ENCODE measurements around the gene SLC38A5. TPM values are rescaled to one million over a fixed set of nuclear protein-coding genes. Genes with fewer than 3 reads are reported as not detected.
A peak's percentile ranks its signal among the peaks of the same experiment; 100 is the strongest.
"Not testable (repeated sequence)": the region's sequence is repeated elsewhere in the genome, so short reads cannot be mapped to it uniquely, and the experiment has no call there.

The SLC38A5 gene
- total RNA-seq, result 195 and 210 TPM in 2 replicates

DNA sequence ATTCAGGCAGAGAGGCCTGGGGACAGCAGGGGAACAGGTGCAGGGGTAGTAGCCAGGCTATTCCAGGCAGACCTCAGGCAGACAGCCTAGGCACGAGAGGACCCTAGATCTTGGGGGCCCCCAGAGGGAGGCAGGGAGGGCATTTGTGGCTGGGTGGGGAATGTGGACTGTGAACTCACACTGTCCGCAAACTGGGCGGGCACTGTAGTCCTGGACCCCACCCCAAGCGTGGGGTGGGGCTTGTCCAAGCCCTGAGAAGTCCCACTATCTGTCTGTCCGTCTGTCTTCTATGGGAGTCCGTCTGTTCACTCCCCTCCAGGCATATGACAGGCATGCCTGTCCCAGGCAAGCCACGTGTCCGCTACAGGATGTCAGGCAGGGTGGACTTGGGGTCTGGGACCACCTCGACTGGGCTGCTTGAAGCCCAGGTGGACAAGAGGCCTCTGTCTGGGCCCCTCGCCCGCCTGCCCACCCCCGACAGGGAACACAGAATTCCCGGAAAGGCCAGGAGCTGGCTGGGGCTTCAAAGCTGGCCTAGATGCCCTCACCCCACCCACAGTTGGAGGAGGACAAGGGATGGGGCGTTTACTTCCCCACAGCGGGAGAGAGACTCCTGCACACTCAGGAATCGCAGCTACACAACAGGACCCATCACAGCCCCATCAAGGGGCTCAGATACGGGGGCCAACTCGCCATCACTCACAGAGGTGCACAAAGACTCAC, at the start of gene SLC38A5:
Gene SLC38A5, minus strand, starts transcription at position 151 of the 723 bp plus-strand sequence. CDS start 2,336 bp downstream, outside the sequence.
- intact Hi-C loops (cut with micrococcal nuclease), result no loop called here
- Mint-ChIP-seq H3K4me3 (peak within 1 kb of the TSS; percentile 96), H3K9me3 (no peaks in the 10 kb centered on the region), H3K27me3 (no peaks in the 10 kb centered on the region), H3K27ac (peak within 1 kb of the TSS; percentile 94), H3K36me3 (ENCODE audit: low read depth) (peaks cover 31% of the 10 kb centered on the region), H3K4me1 (peaks cover 23% of the 10 kb centered on the region)
- no peak for DNase-seq

DNA sequence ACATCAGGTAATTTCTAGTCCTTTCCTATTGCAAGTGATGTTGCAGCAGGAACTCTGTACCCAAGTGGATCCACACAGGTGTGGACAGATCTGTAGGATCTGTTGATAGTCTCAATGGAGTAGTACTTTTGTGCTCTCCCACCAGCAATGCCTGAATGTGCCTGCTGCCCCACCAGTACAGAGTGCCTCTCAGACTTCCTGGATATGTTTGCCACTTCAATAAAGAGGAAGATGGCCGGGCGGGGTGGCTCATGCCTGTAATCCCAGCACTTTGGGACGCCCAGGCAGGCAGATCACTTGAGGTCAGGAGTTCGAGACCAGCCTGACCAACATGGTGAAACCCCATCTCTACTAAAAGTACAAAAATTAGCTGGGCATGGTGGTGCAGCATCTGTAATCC, 49.4 kb upstream of the SLC38A5 start:
- H3K27ac Mint-ChIP-seq; DNase-seq; H3K4me3 Mint-ChIP-seq; intact Hi-C loops (cut with micrococcal nuclease); H3K9me3 Mint-ChIP-seq; H3K27me3 Mint-ChIP-seq: not testable (repeated sequence)
- peaks cover 15% of the 10 kb centered on the region for H3K36me3 Mint-ChIP-seq (ENCODE audit: low read depth)
- peaks cover 19% of the 10 kb centered on the region for H3K4me1 Mint-ChIP-seq

GRCh38 chrX:48516987-48517386, 46.9 kb upstream of the SLC38A5 start:
- H3K4me3 Mint-ChIP-seq, result no peak overlapping the region
- peaks cover 15% of the 10 kb centered on the region for H3K4me1 Mint-ChIP-seq
- intact Hi-C loops (cut with micrococcal nuclease), result no loop called here
- no peak overlapping the region for H3K27ac Mint-ChIP-seq
- H3K27me3 Mint-ChIP-seq, result no peaks in the 10 kb centered on the region
- no peak for DNase-seq
- H3K36me3 Mint-ChIP-seq (ENCODE audit: low read depth), result peaks cover 10% of the 10 kb centered on the region
- no peaks in the 10 kb centered on the region for H3K9me3 Mint-ChIP-seq

DNA sequence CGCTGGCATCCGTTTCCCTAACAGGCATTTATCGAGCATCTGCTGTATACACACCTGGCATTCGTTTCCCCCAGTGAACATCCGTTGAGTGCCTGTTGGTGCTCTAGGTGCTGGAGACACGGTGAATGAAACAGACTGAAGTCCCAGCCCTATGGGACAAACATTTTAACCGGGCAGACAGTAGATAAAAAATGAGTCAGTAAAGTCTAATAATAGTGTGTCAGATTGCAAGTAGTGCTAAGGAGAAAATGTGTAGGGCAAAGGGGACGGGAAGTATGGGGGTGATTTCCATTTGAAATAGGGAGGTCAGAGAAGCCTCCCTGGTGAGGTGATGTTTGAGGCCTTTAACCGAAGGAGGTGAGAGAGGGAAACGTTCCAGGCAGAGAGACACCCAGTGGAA, 46.2 kb upstream of the SLC38A5 start:
- Mint-ChIP-seq H3K27me3 (no peaks in the 10 kb centered on the region), H3K36me3 (ENCODE audit: low read depth) (peaks cover 10% of the 10 kb centered on the region), H3K4me1 (peaks cover 16% of the 10 kb centered on the region), H3K4me3 (no peak overlapping the region), H3K27ac (no peak overlapping the region), H3K9me3 (no peaks in the 10 kb centered on the region)
- DNase-seq, result no peak
- intact Hi-C loops (cut with micrococcal nuclease), result no loop called here

- Mint-ChIP-seq H3K4me1 (peaks cover 16% of the 10 kb centered on the region), H3K27ac (no peak overlapping the region), H3K9me3 (no peaks in the 10 kb centered on the region), H3K27me3 (no peaks in the 10 kb centered on the region), H3K36me3 (ENCODE audit: low read depth) (peaks cover 10% of the 10 kb centered on the region), H3K4me3 (no peak overlapping the region)
- no peak for DNase-seq
- intact Hi-C loops (cut with micrococcal nuclease), result no loop called here
Observed at GRCh38 chrX:48515842-48516241, 45.8 kb upstream of the SLC38A5 start.

- DNase-seq, result no peak
- Mint-ChIP-seq H3K36me3 (ENCODE audit: low read depth) (peaks cover 12% of the 10 kb centered on the region), H3K27me3 (no peaks in the 10 kb centered on the region), H3K4me1 (peaks cover 14% of the 10 kb centered on the region), H3K27ac (no peak overlapping the region), H3K4me3 (no peak overlapping the region), H3K9me3 (no peaks in the 10 kb centered on the region)
- intact Hi-C loops (cut with micrococcal nuclease), result no loop called here
Observed at GRCh38 chrX:48514868-48515460, 44.9 kb upstream of the SLC38A5 start.

- no peak for DNase-seq
- intact Hi-C loops (cut with micrococcal nuclease), result no loop called here
- Mint-ChIP-seq H3K4me3 (no peak overlapping the region), H3K36me3 (ENCODE audit: low read depth) (peaks cover 15% of the 10 kb centered on the region), H3K9me3 (no peaks in the 10 kb centered on the region), H3K27ac (no peak overlapping the region), H3K27me3 (no peaks in the 10 kb centered on the region), H3K4me1 (peaks cover 20% of the 10 kb centered on the region)
Observed at GRCh38 chrX:48514126-48514806, 44.2 kb upstream of the SLC38A5 start.

- Mint-ChIP-seq H3K36me3 (ENCODE audit: low read depth) (peaks cover 15% of the 10 kb centered on the region), H3K4me3 (no peak overlapping the region), H3K27me3 (no peaks in the 10 kb centered on the region), H3K9me3 (no peaks in the 10 kb centered on the region), H3K4me1 (peaks cover 19% of the 10 kb centered on the region), H3K27ac (no peak overlapping the region)
- no peak for DNase-seq
- intact Hi-C loops (cut with micrococcal nuclease), result no loop called here
Observed at GRCh38 chrX:48513670-48514069, 43.6 kb upstream of the SLC38A5 start.

DNA sequence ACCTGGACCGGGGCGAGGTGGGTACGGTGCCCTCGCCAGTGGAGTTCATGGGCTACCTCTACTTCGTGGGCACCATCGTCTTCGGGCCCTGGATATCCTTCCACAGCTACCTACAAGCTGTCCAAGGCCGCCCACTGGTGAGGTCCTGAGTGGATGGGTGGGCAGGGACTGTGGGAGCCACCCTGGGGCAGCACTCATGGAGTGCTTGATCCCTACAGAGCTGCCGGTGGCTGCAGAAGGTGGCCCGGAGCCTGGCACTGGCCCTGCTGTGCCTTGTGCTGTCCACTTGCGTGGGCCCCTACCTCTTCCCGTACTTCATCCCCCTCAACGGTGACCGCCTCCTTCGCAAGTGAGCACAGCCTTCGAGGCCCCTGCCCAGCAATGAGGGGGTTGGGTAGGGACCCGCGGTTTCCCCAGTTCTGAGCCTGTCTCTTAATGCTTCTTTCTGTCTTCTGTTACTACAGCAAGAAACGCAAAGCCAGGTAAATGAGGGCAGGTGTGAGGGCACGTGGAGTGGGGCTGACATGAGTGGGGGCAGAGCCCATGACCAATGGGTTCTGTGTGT, 42.4 kb upstream of the SLC38A5 start:
- no peak for DNase-seq
- H3K4me1 Mint-ChIP-seq, result peaks cover 19% of the 10 kb centered on the region
- intact Hi-C loops (cut with micrococcal nuclease), result no loop called here
- no peaks in the 10 kb centered on the region for H3K27me3 Mint-ChIP-seq
- H3K9me3 Mint-ChIP-seq, result no peaks in the 10 kb centered on the region
- H3K27ac Mint-ChIP-seq, result no peak overlapping the region
- H3K36me3 Mint-ChIP-seq (ENCODE audit: low read depth), result peaks cover 15% of the 10 kb centered on the region
- no peak overlapping the region for H3K4me3 Mint-ChIP-seq

- H3K27ac Mint-ChIP-seq, result no peak overlapping the region
- peaks cover 19% of the 10 kb centered on the region for H3K4me1 Mint-ChIP-seq
- H3K4me3 Mint-ChIP-seq, result no peak overlapping the region
- H3K27me3 Mint-ChIP-seq, result no peaks in the 10 kb centered on the region
- intact Hi-C loops (cut with micrococcal nuclease), result no loop called here
- H3K36me3 Mint-ChIP-seq (ENCODE audit: low read depth), result peaks cover 15% of the 10 kb centered on the region
- no peaks in the 10 kb centered on the region for H3K9me3 Mint-ChIP-seq
- no peak for DNase-seq
Observed at GRCh38 chrX:48511560-48511959, 41.5 kb upstream of the SLC38A5 start.

- Mint-ChIP-seq H3K4me3 (peak overlapping the region; percentile 92), H3K27ac (peak overlapping the region; percentile 91), H3K36me3 (ENCODE audit: low read depth) (peaks cover 5% of the 10 kb centered on the region), H3K4me1 (peaks cover 19% of the 10 kb centered on the region), H3K9me3 (no peaks in the 10 kb centered on the region), H3K27me3 (no peaks in the 10 kb centered on the region)
- intact Hi-C loops (cut with micrococcal nuclease), result loop anchor here (2.0 kb wide), 1 partner anchor 33 kb away; the partner anchor contains the start of gene FTSJ1
- no peak for DNase-seq
Observed at GRCh38 chrX:48509619-48510018, 39.6 kb upstream of the SLC38A5 start.

DNA sequence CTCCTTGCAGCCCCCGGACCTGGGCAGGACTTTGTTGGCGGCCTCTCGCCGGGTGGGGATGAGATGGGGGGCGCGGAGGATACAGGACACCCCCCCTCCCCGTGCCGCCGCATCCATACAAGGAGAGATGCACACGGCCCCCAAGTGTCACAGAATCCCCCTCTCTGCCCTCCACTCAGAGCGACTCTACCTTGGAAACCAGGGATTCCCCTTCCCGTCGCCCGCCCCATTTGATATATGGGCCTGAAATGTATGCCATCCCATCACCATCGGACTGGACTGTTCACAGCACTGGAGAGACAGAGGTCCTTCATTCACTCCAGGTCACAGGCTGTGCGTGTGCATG, 39.2 kb upstream of the SLC38A5 start:
- H3K27me3 Mint-ChIP-seq, result no peaks in the 10 kb centered on the region
- H3K36me3 Mint-ChIP-seq (ENCODE audit: low read depth), result peaks cover 5% of the 10 kb centered on the region
- H3K27ac Mint-ChIP-seq, result peak overlapping the region; percentile 91
- peak overlapping the region; percentile 92 for H3K4me3 Mint-ChIP-seq
- H3K9me3 Mint-ChIP-seq, result no peaks in the 10 kb centered on the region
- intact Hi-C loops (cut with micrococcal nuclease), result loop anchor here (2.0 kb wide), 1 partner anchor 32 kb away; the partner anchor contains the start of gene FTSJ1
- no peak for DNase-seq
- H3K4me1 Mint-ChIP-seq, result peaks cover 19% of the 10 kb centered on the region

DNA sequence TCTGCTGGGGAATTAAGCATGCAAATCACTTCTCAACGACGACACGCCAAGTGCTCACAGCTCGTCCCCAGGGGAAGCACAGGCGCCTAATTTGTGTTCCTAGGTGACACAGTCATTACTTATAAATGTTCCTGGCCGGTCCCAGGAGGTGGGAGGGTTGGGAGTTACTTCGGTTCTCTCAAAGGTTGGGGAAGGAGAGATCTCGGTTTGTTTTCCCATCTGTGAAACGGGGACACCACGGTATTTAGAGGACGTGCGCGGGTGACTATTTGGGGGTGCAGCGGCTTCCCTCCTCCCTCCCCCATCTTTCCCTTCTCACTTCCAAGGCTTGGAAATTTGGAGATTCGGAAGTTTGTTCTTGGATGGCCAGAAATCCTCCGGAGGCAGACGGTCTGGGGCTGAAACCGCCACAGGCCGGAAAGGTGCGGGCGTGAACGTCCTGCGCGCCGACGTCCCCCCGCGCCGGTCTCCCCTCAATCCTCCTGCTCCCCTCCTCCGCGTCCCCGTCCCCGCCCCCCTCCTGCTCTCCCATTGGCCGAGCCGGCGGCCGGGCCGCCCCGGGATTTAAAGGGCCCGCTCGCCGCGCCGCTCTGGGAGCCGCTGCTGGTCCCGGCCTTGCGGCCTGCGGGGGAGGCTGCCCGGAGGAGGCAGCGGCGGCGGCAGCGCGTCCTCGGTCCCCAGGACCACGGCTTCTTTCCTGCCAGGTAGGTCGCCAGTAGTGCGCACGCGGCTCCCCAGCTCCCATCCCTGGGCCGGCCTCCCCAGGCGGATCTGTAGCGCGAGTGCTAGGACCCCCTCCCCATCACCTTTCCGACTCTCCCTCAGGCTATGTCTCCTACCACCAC, 38.6 kb upstream of the SLC38A5 start, which contains the start of gene PORCN:
Gene PORCN, plus strand, starts transcription at position 593 of the 845 bp plus-strand sequence. CDS start 829 bp downstream, outside the sequence.
- H3K4me1 Mint-ChIP-seq, result peaks cover 19% of the 10 kb centered on the region
- H3K27me3 Mint-ChIP-seq, result peaks cover 3% of the 10 kb centered on the region
- H3K36me3 Mint-ChIP-seq (ENCODE audit: low read depth), result peaks cover 5% of the 10 kb centered on the region
- H3K27ac Mint-ChIP-seq, result peak within 1 kb of the TSS; percentile 91
- intact Hi-C loops (cut with micrococcal nuclease), result loop anchor here (1.0 to 2.0 kb wide), 2 partner anchors 13 to 32 kb away; partner anchors contain the start of genes EBP and FTSJ1
- DNase-seq, result peak; percentile 93
- H3K9me3 Mint-ChIP-seq, result no peaks in the 10 kb centered on the region
- H3K4me3 Mint-ChIP-seq, result peak within 1 kb of the TSS; percentile 92

Measured in activated CD4-positive, alpha-beta T cell treated with anti-CD3 and anti-CD28 coated beads, Interleukin-2, amount 10 ng/mL, durations not matched to agents 24 days and 14 days (primary cell).